Measurements from ENCODE around the gene VIPR2. TPM values are rescaled to one million over a fixed set of nuclear protein-coding genes. Genes with fewer than 3 reads are reported as not detected.

VIPR2 gene
- total RNA-seq, 4 donors from 2014 or later: 1.8 to 3.7 (median 2.7) TPM

GRCh38 chr7:159014297-159015062 is 130.2 kb downstream of the VIPR2 start:
- H3K27me3 ChIP-seq: no peaks in the 10 kb centered on the region
- in situ Hi-C loops (cut with MboI; ENCODE audit: low pct_ligation_motif_present in 1 of 4, low pct_unique_long_range_greater_than_20kb in 1 of 4, low sequenced_read_pairs in 3 of 4) (no loop called here), intact Hi-C loops (cut with DNase I; ENCODE audit: low total_unique reads) (no loop called here)
- no peak for DNase-seq
- TF ChIP-seq POLR2A (IDR thresholded peaks at IDR 0.05) (no peak), EP300 (IDR thresholded peaks at IDR 0.05; ENCODE audit: low read depth) (no peak), POLR2AphosphoS5 (IDR thresholded peaks at IDR 0.05) (no peak), CTCF (IDR thresholded peaks at IDR 0.05) (no peak)
- H3K9me3 ChIP-seq: no peaks in the 10 kb centered on the region
- peaks cover 5 to 30% (median 6%) of the 10 kb centered on the region in 4 donors for H3K4me1 ChIP-seq
- 88 to 100% methylated on average over 1 to 20 of the region's 20 CpGs for WGBS, 2 donors (ENCODE audit: low coverage in 1 of 2)
- H3K36me3 ChIP-seq: no peaks in the 10 kb centered on the region
- H3K4me3 ChIP-seq: no peak overlapping the region
- H3K27ac ChIP-seq: peak overlapping the region; percentile 42 to 67 (median 60)

GRCh38 chr7:159013825-159014289 is 130.8 kb downstream of the VIPR2 start:
- intact Hi-C loops (cut with DNase I; ENCODE audit: low total_unique reads) (no loop called here), in situ Hi-C loops (cut with MboI; ENCODE audit: low pct_ligation_motif_present in 1 of 4, low pct_unique_long_range_greater_than_20kb in 1 of 4, low sequenced_read_pairs in 3 of 4) (no loop called here)
- Histone ChIP-seq H3K9me3 (no peaks in the 10 kb centered on the region), H3K36me3 (no peaks in the 10 kb centered on the region), H3K4me3 (no peak overlapping the region), H3K27me3 (no peaks in the 10 kb centered on the region), H3K27ac (peak overlapping the region in 3 of 4 donors; percentile 59 to 67 (median 61)), H3K4me1 (peaks cover 5 to 30% (median 6%) of the 10 kb centered on the region in 4 donors)
- DNase-seq: no peak
- TF ChIP-seq CTCF (IDR thresholded peaks at IDR 0.05) (no peak), EP300 (IDR thresholded peaks at IDR 0.05; ENCODE audit: low read depth) (no peak), POLR2AphosphoS5 (IDR thresholded peaks at IDR 0.05) (no peak), POLR2A (IDR thresholded peaks at IDR 0.05) (no peak)
- WGBS, 2 donors (ENCODE audit: low coverage in 1 of 2): 97% methylated on average over 7 of the region's 9 CpGs; no CpG with 5 or more reads in 1 of the 2 donors

GRCh38 chr7:159013181-159013690 is 131.4 kb downstream of the VIPR2 start:
- TF ChIP-seq CTCF (IDR thresholded peaks at IDR 0.05): no peak
- TF ChIP-seq EP300 (IDR thresholded peaks at IDR 0.05; ENCODE audit: low read depth): no peak
- TF ChIP-seq POLR2A (IDR thresholded peaks at IDR 0.05): no peak
- TF ChIP-seq POLR2AphosphoS5 (IDR thresholded peaks at IDR 0.05): no peak
- no peaks in the 10 kb centered on the region for H3K9me3 ChIP-seq
- 66 to 73% methylated on average over 8 to 18 of the region's 18 CpGs for WGBS, 2 donors (ENCODE audit: low coverage in 1 of 2)
- H3K4me3 ChIP-seq: no peak overlapping the region
- no peaks in the 10 kb centered on the region for H3K36me3 ChIP-seq
- H3K27me3 ChIP-seq: no peaks in the 10 kb centered on the region
- peak overlapping the region; percentile 23 to 49 (median 28) for H3K27ac ChIP-seq
- DNase-seq: no peak
- in situ Hi-C loops (cut with MboI; ENCODE audit: low pct_ligation_motif_present in 1 of 4, low pct_unique_long_range_greater_than_20kb in 1 of 4, low sequenced_read_pairs in 3 of 4): no loop called here
- peaks cover 5 to 30% (median 6%) of the 10 kb centered on the region in 4 donors for H3K4me1 ChIP-seq
- intact Hi-C loops (cut with DNase I; ENCODE audit: low total_unique reads): no loop called here

GRCh38 chr7:159012353-159013069 is 132.2 kb downstream of the VIPR2 start:
- in situ Hi-C loops (cut with MboI; ENCODE audit: low pct_ligation_motif_present in 1 of 4, low pct_unique_long_range_greater_than_20kb in 1 of 4, low sequenced_read_pairs in 3 of 4): no loop called here
- peak; percentile 57 for DNase-seq
- Histone ChIP-seq H3K36me3 (no peaks in the 10 kb centered on the region), H3K4me1 (peaks cover 5 to 30% (median 6%) of the 10 kb centered on the region in 4 donors), H3K9me3 (no peaks in the 10 kb centered on the region), H3K27me3 (no peaks in the 10 kb centered on the region), H3K4me3 (no peak overlapping the region), H3K27ac (peak overlapping the region; percentile 23 to 49 (median 28))
- peak in 1 of 3 donors; percentile 36 for TF ChIP-seq POLR2AphosphoS5 (IDR thresholded peaks at IDR 0.05)
- TF ChIP-seq EP300 (IDR thresholded peaks at IDR 0.05; ENCODE audit: low read depth): no peak
- no peak for TF ChIP-seq POLR2A (IDR thresholded peaks at IDR 0.05)
- no peak for TF ChIP-seq CTCF (IDR thresholded peaks at IDR 0.05)
- WGBS, 2 donors (ENCODE audit: low coverage in 1 of 2): 22 to 26% methylated on average over 5 to 12 of the region's 12 CpGs
- intact Hi-C loops (cut with DNase I; ENCODE audit: low total_unique reads): no loop called here
